HepG2 (cell line): ENCODE data around the gene SYNDIG1. TPM values are rescaled to one million over a fixed set of nuclear protein-coding genes. Genes with fewer than 3 reads are reported as not detected.

ENCODE experiments used
- ATAC-seq: fragments of 200-7000 bp; cut with Tn5 transposase; 3 replicates; pipeline ENCODE4 v1.9.1; 2020; ENCODE audit warnings: mild to moderate bottlenecking, moderate library complexity
- BruUV-seq: library from RNA; stranded (reverse); fragments of 400-500 nt; replicated peaks from 2 replicates; lab custom pipeline; 2021; lab: Mats Ljungman, UMichigan
- CTCF ChIA-PET: fragments of 300-600 bp; formaldehyde crosslinking; extraction: SDS; loops from one replicate; lab custom pipeline; 2021; ENCODE audit warnings: low total read pairs, inconsistent platforms, low intra/inter-chr PET ratio; lab: Yijun Ruan, JAX
- POLR2A ChIA-PET: fragments of 350-600 bp; sonication (Branson Sonifier 250); formaldehyde crosslinking; loops from one replicate; lab custom pipeline; 2020; ENCODE audit warnings: antibody characterized with exemption, inconsistent platforms; lab: Yijun Ruan, JAX
- DNase-seq: peaks from one replicate; pipeline ENCODE4 v3.0.0-alpha.2; 2015; ENCODE audit warnings: low spot score
- FAIRE-seq: peaks from 3 replicates; lab custom pipeline; 2011; peaks lifted over from hg19 to GRCh38; lab: Jason Lieb, UNC
- H2AFZ ChIP-seq: one replicate; pipeline ENCODE4 v1.6.1; 2011; ENCODE audit warnings: low read length, inconsistent platforms
- H3K27ac ChIP-seq: fragments of 300-600 bp; 3 replicates; pipeline ENCODE4 v1.8.0; 2011; ENCODE audit warnings: mixed run types, mild to moderate bottlenecking, mixed read lengths, low read length, inconsistent platforms; ENCODE audit not compliant: insufficient read depth; ENCODE audit errors: extremely low read length
- H3K27me3 ChIP-seq, 2 experiments: fragments of 200-600 bp in 1 of 2; 2 replicates in 1 of 2; 3 replicates in 1 of 2; pipeline versions ENCODE4 v1.6.0 to v1.8.0; 2011; ENCODE audit warnings: low read length in 2 of 2, mild to moderate bottlenecking in 2 of 2, moderate library complexity in 2 of 2, inconsistent platforms in 1 of 2; ENCODE audit not compliant: insufficient read depth in 2 of 2, control insufficient read depth in 1 of 2
- H3K36me3 ChIP-seq, 2 experiments: fragments of 200-600 bp in 1 of 2; replicated peaks in 1 of 2; 2 replicates in 1 of 2; 3 replicates in 1 of 2; pipeline versions ENCODE4 v1.5.1 to v1.8.0; 2011; ENCODE audit warnings: low read length in 2 of 2, inconsistent platforms in 1 of 2; ENCODE audit not compliant: insufficient read depth in 2 of 2, control insufficient read depth in 1 of 2
- H3K4me1 ChIP-seq: 2 replicates; pipeline ENCODE4 v1.5.1; 2012; ENCODE audit warnings: low read length, inconsistent platforms; ENCODE audit not compliant: insufficient read depth
- H3K4me2 ChIP-seq: 2 replicates; pipeline ENCODE4 v1.6.0; 2011; ENCODE audit warnings: low read depth, low read length, inconsistent platforms
- H3K4me3 ChIP-seq, 3 experiments: fragments of 200-600 bp in 1 of 3; sonication (generic), shearing (Covaris generic) in 1 of 3; replicated peaks in 1 of 3; 2 replicates each; pipeline ENCODE4 v1.5.1; 2011 to 2016; ENCODE audit warnings: low read length in 3 of 3, inconsistent platforms in 2 of 3, low read depth in 2 of 3, mild to moderate bottlenecking in 2 of 3, control low read depth in 1 of 3, mixed read lengths in 1 of 3; ENCODE audit not compliant: insufficient read depth in 1 of 3
- H3K79me2 ChIP-seq: one replicate; pipeline ENCODE4 v1.6.1; 2011; ENCODE audit warnings: low read length, inconsistent platforms; ENCODE audit not compliant: insufficient read depth
- H3K9ac ChIP-seq: 2 replicates; pipeline ENCODE4 v1.6.0; 2011; ENCODE audit warnings: mild to moderate bottlenecking, low read depth, low read length, inconsistent platforms; ENCODE audit not compliant: insufficient read depth
- H3K9me3 ChIP-seq: 2 replicates; pipeline ENCODE4 v1.5.1; 2012; ENCODE audit warnings: mild to moderate bottlenecking, low read length
- H4K20me1 ChIP-seq: 2 replicates; pipeline ENCODE4 v1.6.0; 2011; ENCODE audit warnings: inconsistent platforms, mild to moderate bottlenecking, low read length, moderate library complexity; ENCODE audit not compliant: insufficient read depth
- ATRX ChIP-seq: sonication (generic); formaldehyde crosslinking; IDR thresholded peaks from 2 replicates; pipeline ENCODE4 v1.4.0; 2020; ENCODE audit warnings: missing genetic modification reagents, borderline replicate concordance
- CREB1 ChIP-seq, 2 experiments: fragments of 450-650 bp in 1 of 2; IDR thresholded peaks; 2 replicates each; pipeline ENCODE4 v1.6.1; 2016 to 2017; ENCODE audit warnings: control low read depth in 1 of 2, mild to moderate bottlenecking in 1 of 2, missing compliant biosample characterization in 1 of 2, missing genetic modification characterization in 1 of 2
- ETV5 ChIP-seq: IDR thresholded peaks from 2 replicates; pipeline ENCODE4 v1.6.1; 2018; ENCODE audit warnings: missing biosample characterization, missing genetic modification reagents, inconsistent platforms, borderline replicate concordance
- PAXIP1 ChIP-seq: sonication (generic); formaldehyde crosslinking; conservative IDR thresholded peaks from 2 replicates; pipeline ENCODE4 v1.4.0; 2020; ENCODE audit warnings: mild to moderate bottlenecking, missing genetic modification reagents, moderate library complexity
- SALL2 ChIP-seq: sonication (generic); formaldehyde crosslinking; IDR thresholded peaks from 2 replicates; pipeline ENCODE4 v1.8.1; 2023; ENCODE audit warnings: mild to moderate bottlenecking, missing genetic modification reagents, inconsistent platforms
- THAP9 ChIP-seq: sonication (generic); formaldehyde crosslinking; IDR thresholded peaks from 2 replicates; pipeline ENCODE4; 2020; ENCODE audit warnings: missing genetic modification reagents, mild to moderate bottlenecking, borderline replicate concordance
- ZNF251 ChIP-seq: sonication (generic); formaldehyde crosslinking; IDR thresholded peaks from 2 replicates; pipeline ENCODE4 v1.9.0; 2021; ENCODE audit warnings: mild to moderate bottlenecking, missing genetic modification reagents
- ZNF317 ChIP-seq: sonication (generic); formaldehyde crosslinking; IDR thresholded peaks from 2 replicates; pipeline ENCODE4 v1.5.0; 2020; ENCODE audit warnings: mild to moderate bottlenecking, missing genetic modification reagents
- WGBS: methylation state at CpG from one replicate; pipeline ENCODE4 v1.1.6; 2017; ENCODE audit warnings: low lambda C conversion rate; 5-methylcytosine and 5-hydroxymethylcytosine counted together
- in situ Hi-C: cut with HindIII; loops from 2 replicates; pipeline ENCODE4 v1.10.0; 2017; ENCODE audit warnings: low pct_unique_long_range_greater_than_20kb; ENCODE audit not compliant: extremely low pct_ligation_motif_present
- intact Hi-C: fragments of 100-400 bp; cut with micrococcal nuclease; formaldehyde crosslinking; loops from one replicate; pipeline ENCODE4 v1.10.0; 2022; ENCODE audit not compliant: unreplicated experiment
- polyA plus RNA-seq, 8 experiments: library from polyadenylated mRNA; depleted of rRNA in 3 of 8; stranded (reverse) in 7 of 8; unstranded in 1 of 8; fragments of >200 nt; fragmentation: Illumina TruSeq in 4 of 8; extraction: Trizol in 4 of 8; gene quantifications; 2 replicates each; pipeline versions ENCODE4 v1.2.1 to v1.2.3, GENCODE V29; 2011 to 2016; ENCODE audit warnings: low read depth in 4 of 8, missing spikeins in 1 of 8, mixed read lengths in 1 of 8; ENCODE audit not compliant: insufficient read depth in 1 of 8
- total RNA-seq, 5 experiments: library from RNA; depleted of rRNA; stranded (reverse); fragments of >200 nt; fragmentation: Illumina TruSeq; extraction: Trizol; gene quantifications; 2 replicates each; pipeline ENCODE4 v1.2.3, GENCODE V29; 2016; ENCODE audit warnings: low read depth in 1 of 5

Gene SYNDIG1
- total and polyA plus RNA-seq, 2 of the 13 experiments (the other 11 are each of a cell fraction or from before 2014, with no cell fraction given), result not detected

GRCh38 chr20:24456398-24456781 is 13.0 kb upstream of the SYNDIG1 start (continued):
- TF ChIP-seq SALL2, result no peak
- no peak for TF ChIP-seq PAXIP1 (CRISPR knock-in tag)
- no peak for TF ChIP-seq ATRX (CRISPR knock-in tag)

GRCh38 chr20:24458436-24458835 is 11.0 kb upstream of the SYNDIG1 start:
- POLR2A ChIA-PET, result no interaction called here

More at GRCh38 chr20:24458436-24458835, 11.0 kb upstream of the SYNDIG1 start:
- no peaks in the 10 kb centered on the region for H3K4me1 ChIP-seq
- no peaks in the 10 kb centered on the region for H3K79me2 ChIP-seq
- FAIRE-seq, result no peak
- no peak overlapping the region for H3K27ac ChIP-seq
- no peak overlapping the region for H3K4me2 ChIP-seq
- in situ Hi-C loops (no loop called here), intact Hi-C loops (no loop called here)
- no peak overlapping the region for H2AFZ ChIP-seq
- no peaks in the 10 kb centered on the region for H4K20me1 ChIP-seq
- BruUV-seq, result no TSS peak
- H3K36me3 ChIP-seq, result no peaks in the 10 kb centered on the region
- no peak for DNase-seq
- no peak overlapping the region for H3K4me3 ChIP-seq
- CTCF ChIA-PET, result no interaction called here
- 0% methylated on average over 2 of the region's 2 CpGs for WGBS
- H3K27me3 ChIP-seq, result peaks cover 0 to 5% of the 10 kb centered on the region in 2 experiments; a peak in 1 of 5 replicates
- no peaks in the 10 kb centered on the region for H3K9me3 ChIP-seq
- ATAC-seq, result no peak
- H3K9ac ChIP-seq, result no peak overlapping the region
- TF ChIP-seq ZNF317 (CRISPR knock-in tag), result no peak
- no peak for TF ChIP-seq CREB1 (IDR thresholded peaks at IDR 0.05)
- TF ChIP-seq CREB1 (CRISPR knock-in tag; IDR thresholded peaks at IDR 0.05), result no peak
- TF ChIP-seq THAP9 (CRISPR knock-in tag), result no peak
- TF ChIP-seq ETV5, result no peak
- TF ChIP-seq ZNF251, result no peak
